ENCODE measurements around the gene PPAT.

DNA sequence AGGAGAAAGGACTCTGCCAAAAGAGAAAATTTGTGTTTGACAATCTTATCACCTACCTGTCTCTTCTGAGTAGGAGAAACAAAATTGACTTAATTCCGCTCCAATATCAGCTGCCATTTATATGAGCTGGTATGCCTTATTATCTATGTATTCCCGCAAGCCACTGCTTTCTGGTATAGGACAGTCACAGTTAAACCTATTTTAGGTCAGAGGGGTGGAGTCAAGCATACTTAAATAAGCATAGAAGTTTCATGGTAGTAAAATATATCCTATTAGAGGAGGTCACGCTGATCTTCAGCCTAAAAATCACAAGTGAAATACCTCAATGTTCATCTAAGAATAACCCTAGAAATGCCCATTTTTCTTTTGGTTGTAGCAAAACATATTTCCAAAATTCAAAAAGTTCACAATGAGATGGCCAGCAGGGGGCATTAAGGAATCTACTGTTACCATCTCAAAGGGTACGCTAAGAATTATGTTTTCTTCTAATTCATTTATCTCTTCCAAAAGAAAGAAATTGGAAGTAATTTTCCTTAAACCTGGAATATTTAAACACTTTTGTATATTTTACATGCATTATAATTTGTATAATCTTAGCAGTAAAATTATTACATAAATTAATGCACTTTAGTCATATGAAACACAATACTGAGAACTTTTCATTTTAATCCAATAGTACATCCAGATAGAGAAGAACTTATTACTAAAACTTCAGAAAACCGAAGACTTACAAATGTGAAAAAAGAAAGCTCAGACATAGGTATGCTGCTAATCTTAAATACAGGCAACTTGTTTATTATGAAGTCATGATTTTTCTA, 10.5 kb downstream of the PPAT start:
- TF ChIP-seq, protein P1, sequence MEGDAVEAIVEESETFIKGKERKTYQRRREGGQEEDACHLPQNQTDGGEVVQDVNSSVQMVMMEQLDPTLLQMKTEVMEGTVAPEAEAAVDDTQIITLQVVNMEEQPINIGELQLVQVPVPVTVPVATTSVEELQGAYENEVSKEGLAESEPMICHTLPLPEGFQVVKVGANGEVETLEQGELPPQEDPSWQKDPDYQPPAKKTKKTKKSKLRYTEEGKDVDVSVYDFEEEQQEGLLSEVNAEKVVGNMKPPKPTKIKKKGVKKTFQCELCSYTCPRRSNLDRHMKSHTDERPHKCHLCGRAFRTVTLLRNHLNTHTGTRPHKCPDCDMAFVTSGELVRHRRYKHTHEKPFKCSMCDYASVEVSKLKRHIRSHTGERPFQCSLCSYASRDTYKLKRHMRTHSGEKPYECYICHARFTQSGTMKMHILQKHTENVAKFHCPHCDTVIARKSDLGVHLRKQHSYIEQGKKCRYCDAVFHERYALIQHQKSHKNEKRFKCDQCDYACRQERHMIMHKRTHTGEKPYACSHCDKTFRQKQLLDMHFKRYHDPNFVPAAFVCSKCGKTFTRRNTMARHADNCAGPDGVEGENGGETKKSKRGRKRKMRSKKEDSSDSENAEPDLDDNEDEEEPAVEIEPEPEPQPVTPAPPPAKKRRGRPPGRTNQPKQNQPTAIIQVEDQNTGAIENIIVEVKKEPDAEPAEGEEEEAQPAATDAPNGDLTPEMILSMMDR (conservative IDR thresholded peaks at IDR 0.05), result peak; percentile 70
- no peak for TF ChIP-seq ZFX (IDR thresholded peaks at IDR 0.05)

Data from C4-2B (cell line).